WTC11 (cell line): ENCODE data around the gene RFK.

Experiments used
- AFF4 ChIP-seq: sonication (generic); formaldehyde crosslinking; IDR thresholded peaks from 2 replicates; pipeline ENCODE4 v1.8.1; 2023; ENCODE audit warnings: mild to moderate bottlenecking, missing genetic modification reagents, borderline replicate concordance
- CTCF ChIP-seq: fragments of 200-600 bp; IDR thresholded peaks from 2 replicates; pipeline ENCODE4 v1.8.0; 2022; ENCODE audit warnings: antibody characterized with exemption
- ELF4 ChIP-seq: sonication (generic); formaldehyde crosslinking; IDR thresholded peaks from 2 replicates; pipeline ENCODE4 v1.8.1; 2022; ENCODE audit warnings: low read depth, mild to moderate bottlenecking, moderate library complexity, missing genetic modification reagents
- FOXK1 ChIP-seq: sonication (generic); formaldehyde crosslinking; IDR thresholded peaks from 2 replicates; pipeline ENCODE4 v1.8.0; 2022; ENCODE audit warnings: mild to moderate bottlenecking, moderate library complexity, missing genetic modification reagents
- FOXP1 ChIP-seq: sonication (generic); formaldehyde crosslinking; IDR thresholded peaks from 2 replicates; pipeline ENCODE4 v1.8.0; 2022; ENCODE audit warnings: missing genetic modification reagents, mild to moderate bottlenecking, moderate library complexity, borderline replicate concordance
- KAT7 ChIP-seq: sonication (generic); formaldehyde crosslinking; IDR thresholded peaks from 2 replicates; pipeline ENCODE4 v1.8.1; 2023; ENCODE audit warnings: missing genetic modification reagents, mild to moderate bottlenecking, borderline replicate concordance
- MXD4 ChIP-seq: fragments of 250-450 bp; sonication (Bioruptor Pico); IDR thresholded peaks from 2 replicates; pipeline ENCODE4 v1.8.0; 2021; ENCODE audit warnings: mild to moderate bottlenecking, moderate library complexity, borderline replicate concordance
- NR1H2 ChIP-seq: sonication (generic); formaldehyde crosslinking; IDR thresholded peaks from 2 replicates; pipeline ENCODE4 v1.9.0; 2021; ENCODE audit warnings: mild to moderate bottlenecking, moderate library complexity, missing genetic modification reagents
- NR2C2 ChIP-seq: sonication (generic); formaldehyde crosslinking; IDR thresholded peaks from 2 replicates; pipeline ENCODE4 v1.8.0; 2022; ENCODE audit warnings: mild to moderate bottlenecking, missing genetic modification reagents
- PRDM15 ChIP-seq: sonication (generic); formaldehyde crosslinking; IDR thresholded peaks from 2 replicates; pipeline ENCODE4 v1.8.0; 2022; ENCODE audit warnings: missing genetic modification reagents
- RELA ChIP-seq: sonication (generic); formaldehyde crosslinking; IDR thresholded peaks from 2 replicates; pipeline ENCODE4 v1.8.1; 2022; ENCODE audit warnings: missing genetic modification reagents, mild to moderate bottlenecking, borderline replicate concordance
- TEAD4 ChIP-seq: sonication (generic); formaldehyde crosslinking; IDR thresholded peaks from 2 replicates; pipeline ENCODE4 v1.8.0; 2022; ENCODE audit warnings: mild to moderate bottlenecking, missing genetic modification reagents
- USF2 ChIP-seq: sonication (generic); formaldehyde crosslinking; IDR thresholded peaks from 2 replicates; pipeline ENCODE4 v1.8.1; 2023; ENCODE audit warnings: mild to moderate bottlenecking, missing genetic modification reagents, moderate library complexity

GRCh38 chr9:76363032-76363395 is 31.2 kb downstream of the RFK start:
- TF ChIP-seq USF2 (CRISPR knock-in tag) (no peak), ELF4 (CRISPR knock-in tag) (no peak), CTCF (no peak), FOXK1 (CRISPR knock-in tag) (no peak), NR1H2 (CRISPR knock-in tag) (no peak), TEAD4 (CRISPR knock-in tag) (no peak), KAT7 (no peak), NR2C2 (CRISPR knock-in tag) (no peak), AFF4 (no peak), FOXP1 (CRISPR knock-in tag) (no peak), PRDM15 (CRISPR knock-in tag) (no peak), MXD4 (no peak), RELA (no peak)
